GM18909 (cell line): ENCODE measurements around the gene SLC26A11.
"Not testable (repeated sequence)": the region's sequence is repeated elsewhere in the genome, so short reads cannot be mapped to it uniquely, and the experiment has no call there.

Experiments
- ATAC-seq: cut with Tn5 transposase; IDR thresholded peaks from one replicate; pipeline ENCODE4 v1.9.1; 2021; ENCODE audit warnings: mild to moderate bottlenecking; ENCODE audit not compliant: unreplicated experiment, poor library complexity

The SLC26A11 gene

GRCh38 chr17:80274331-80274730 is 54.1 kb downstream of the SLC26A11 start:
- ATAC-seq, result no peak

GRCh38 chr17:80274871-80275449 is 54.7 kb downstream of the SLC26A11 start:
- ATAC-seq, result no peak

- not testable (repeated sequence) for ATAC-seq
Observed at GRCh38 chr17:80275857-80276256, 55.6 kb downstream of the SLC26A11 start.

GRCh38 chr17:80277751-80278671 is 57.8 kb downstream of the SLC26A11 start:
- no peak for ATAC-seq

- ATAC-seq, result no peak
Observed at GRCh38 chr17:80279895-80280294, 59.7 kb downstream of the SLC26A11 start.

GRCh38 chr17:80281516-80281915 is 61.3 kb downstream of the SLC26A11 start:
- ATAC-seq, result no peak

- no peak for ATAC-seq
Observed at GRCh38 chr17:80283116-80283852, 63.1 kb downstream of the SLC26A11 start.

GRCh38 chr17:80284631-80285030 is 64.4 kb downstream of the SLC26A11 start:
- no peak for ATAC-seq

GRCh38 chr17:80285237-80285920 is 65.2 kb downstream of the SLC26A11 start:
- ATAC-seq, result no peak

- no peak for ATAC-seq
Observed at GRCh38 chr17:80286638-80286960, 66.4 kb downstream of the SLC26A11 start.

- no peak for ATAC-seq
Observed at GRCh38 chr17:80287038-80287437, 66.8 kb downstream of the SLC26A11 start.

GRCh38 chr17:80287806-80288567 is 67.8 kb downstream of the SLC26A11 start:
- no peak for ATAC-seq

GRCh38 chr17:80289616-80290015 is 69.4 kb downstream of the SLC26A11 start:
- no peak for ATAC-seq

GRCh38 chr17:80290156-80290555 is 69.9 kb downstream of the SLC26A11 start:
- no peak for ATAC-seq

GRCh38 chr17:80291260-80291659 is 71.0 kb downstream of the SLC26A11 start:
- no peak for ATAC-seq

GRCh38 chr17:80291691-80292487 is 71.7 kb downstream of the SLC26A11 start:
- no peak for ATAC-seq

- no peak for ATAC-seq
Observed at GRCh38 chr17:80292521-80292971, 72.3 kb downstream of the SLC26A11 start.

GRCh38 chr17:80294210-80294609 is 74.0 kb downstream of the SLC26A11 start:
- ATAC-seq, result no peak

- no peak for ATAC-seq
Observed at GRCh38 chr17:80294653-80295052, 74.4 kb downstream of the SLC26A11 start.
